GM18507 (cell line): ENCODE measurements around the gene SHC2.

Source experiments
- DNase-seq: peaks from one replicate; pipeline ENCODE4 v3.0.0; 2011; ENCODE audit warnings: low read depth; ENCODE audit not compliant: insufficient read length; ENCODE audit errors: extremely low spot score
- FAIRE-seq: peaks from 2 replicates; lab custom pipeline; 2011; peaks lifted over from hg19 to GRCh38; lab: Jason Lieb, UNC

Gene SHC2, protein sequence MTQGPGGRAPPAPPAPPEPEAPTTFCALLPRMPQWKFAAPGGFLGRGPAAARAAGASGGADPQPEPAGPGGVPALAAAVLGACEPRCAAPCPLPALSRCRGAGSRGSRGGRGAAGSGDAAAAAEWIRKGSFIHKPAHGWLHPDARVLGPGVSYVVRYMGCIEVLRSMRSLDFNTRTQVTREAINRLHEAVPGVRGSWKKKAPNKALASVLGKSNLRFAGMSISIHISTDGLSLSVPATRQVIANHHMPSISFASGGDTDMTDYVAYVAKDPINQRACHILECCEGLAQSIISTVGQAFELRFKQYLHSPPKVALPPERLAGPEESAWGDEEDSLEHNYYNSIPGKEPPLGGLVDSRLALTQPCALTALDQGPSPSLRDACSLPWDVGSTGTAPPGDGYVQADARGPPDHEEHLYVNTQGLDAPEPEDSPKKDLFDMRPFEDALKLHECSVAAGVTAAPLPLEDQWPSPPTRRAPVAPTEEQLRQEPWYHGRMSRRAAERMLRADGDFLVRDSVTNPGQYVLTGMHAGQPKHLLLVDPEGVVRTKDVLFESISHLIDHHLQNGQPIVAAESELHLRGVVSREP

GRCh38 chr19:460877-461720 is at the start of gene SHC2:
SHC2 (minus strand) TSS chr19:461033; CDS start chr19:460996, 37 bp downstream.
- DNase-seq (no peak), FAIRE-seq (no peak)

DNA sequence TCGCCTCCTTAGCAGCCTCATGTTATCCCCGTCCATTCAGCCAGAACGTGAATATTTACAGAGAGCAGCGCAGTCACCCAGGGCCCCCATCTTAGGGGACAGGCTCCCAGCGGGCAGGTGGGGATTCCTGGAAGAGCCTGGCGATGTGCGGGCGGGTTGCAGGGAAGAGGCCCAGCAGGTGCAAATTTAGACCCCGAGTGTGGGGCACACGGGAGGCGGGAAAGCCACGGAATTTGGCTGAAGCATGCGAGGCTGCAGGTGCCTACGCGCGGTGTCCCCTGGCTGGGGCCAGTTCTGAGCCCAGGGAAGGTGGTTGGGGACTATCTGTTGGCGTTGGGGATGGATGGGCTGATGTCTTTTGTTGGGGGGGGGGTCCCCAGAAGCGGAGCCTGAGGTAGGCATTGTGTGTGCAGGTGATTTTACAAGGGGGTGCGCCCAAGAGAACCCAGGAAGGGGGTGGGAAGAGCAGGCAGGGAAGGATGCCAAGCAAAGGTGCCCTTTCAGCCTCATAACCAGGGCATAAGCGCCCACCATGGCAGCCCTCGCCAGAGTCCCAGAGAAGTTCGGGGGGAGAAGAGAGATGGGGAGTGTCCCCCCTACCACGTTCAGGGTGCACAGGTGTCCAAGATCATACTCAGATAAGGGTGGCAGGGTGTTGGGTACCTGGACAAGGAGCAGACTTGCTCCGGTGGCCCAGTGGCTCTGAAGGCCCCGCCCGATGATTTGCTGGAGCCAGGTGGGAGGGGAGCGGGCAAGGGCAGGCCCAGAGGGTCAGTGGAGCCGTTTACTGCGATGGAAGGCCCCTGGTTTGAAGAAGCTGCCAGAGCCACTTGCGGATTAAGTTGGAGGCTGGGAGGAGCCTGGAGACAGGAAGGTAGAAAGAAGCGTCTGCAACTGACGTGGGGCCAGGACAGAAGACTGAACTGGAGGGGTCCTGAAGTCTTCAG is 47.6 kb upstream of the SHC2 start:
- DNase-seq (no peak), FAIRE-seq (no peak)

DNA sequence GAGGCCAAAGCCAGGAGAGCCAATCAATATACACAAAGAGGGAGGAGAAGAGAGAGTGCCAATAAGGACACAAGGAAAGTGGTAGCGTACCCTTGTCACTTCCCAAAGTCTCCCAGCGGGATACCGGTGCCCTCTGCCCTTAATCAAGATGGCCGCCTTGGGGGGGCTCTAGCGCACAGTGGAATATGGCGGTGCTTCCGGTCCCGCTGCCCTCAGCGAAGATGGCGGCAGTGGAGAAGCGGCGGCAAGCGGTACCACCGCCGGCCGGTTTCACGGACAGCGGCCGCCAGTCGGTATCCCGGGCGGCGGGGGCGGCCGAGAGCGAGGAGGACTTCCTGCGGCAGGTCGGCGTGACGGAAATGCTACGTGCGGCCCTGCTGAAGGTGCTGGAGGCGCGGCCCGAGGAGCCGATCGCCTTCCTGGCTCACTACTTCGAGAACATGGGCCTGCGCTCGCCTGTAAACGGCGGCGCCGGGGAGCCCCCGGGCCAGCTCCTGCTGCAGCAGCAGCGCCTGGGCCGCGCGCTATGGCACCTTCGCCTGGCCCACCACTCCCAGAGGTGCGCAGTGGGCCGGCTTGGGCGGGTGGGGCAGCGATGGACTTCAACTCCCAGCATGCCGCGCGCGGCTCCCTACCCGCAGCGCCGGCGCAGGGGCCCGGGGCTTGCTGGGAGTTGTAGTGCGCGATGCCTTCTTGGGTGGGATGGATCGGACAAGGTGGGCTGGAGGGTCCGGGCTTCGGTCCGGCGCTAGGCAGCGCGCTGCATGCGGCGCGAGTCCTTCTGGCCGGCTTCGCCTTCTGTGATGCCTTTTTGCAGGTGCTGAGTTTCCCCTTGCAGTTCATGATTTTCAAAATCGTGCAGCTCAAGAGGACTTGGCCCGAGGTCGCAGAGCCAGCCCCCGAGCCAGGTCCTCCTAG is 46.7 kb upstream of the SHC2 start, which contains the start of gene TPGS1:
Gene TPGS1 (plus strand): TSS at position 212 of the 918 bp plus-strand sequence. CDS start 10 bp downstream, at position 222.
- peak; percentile 60 for DNase-seq

DNA sequence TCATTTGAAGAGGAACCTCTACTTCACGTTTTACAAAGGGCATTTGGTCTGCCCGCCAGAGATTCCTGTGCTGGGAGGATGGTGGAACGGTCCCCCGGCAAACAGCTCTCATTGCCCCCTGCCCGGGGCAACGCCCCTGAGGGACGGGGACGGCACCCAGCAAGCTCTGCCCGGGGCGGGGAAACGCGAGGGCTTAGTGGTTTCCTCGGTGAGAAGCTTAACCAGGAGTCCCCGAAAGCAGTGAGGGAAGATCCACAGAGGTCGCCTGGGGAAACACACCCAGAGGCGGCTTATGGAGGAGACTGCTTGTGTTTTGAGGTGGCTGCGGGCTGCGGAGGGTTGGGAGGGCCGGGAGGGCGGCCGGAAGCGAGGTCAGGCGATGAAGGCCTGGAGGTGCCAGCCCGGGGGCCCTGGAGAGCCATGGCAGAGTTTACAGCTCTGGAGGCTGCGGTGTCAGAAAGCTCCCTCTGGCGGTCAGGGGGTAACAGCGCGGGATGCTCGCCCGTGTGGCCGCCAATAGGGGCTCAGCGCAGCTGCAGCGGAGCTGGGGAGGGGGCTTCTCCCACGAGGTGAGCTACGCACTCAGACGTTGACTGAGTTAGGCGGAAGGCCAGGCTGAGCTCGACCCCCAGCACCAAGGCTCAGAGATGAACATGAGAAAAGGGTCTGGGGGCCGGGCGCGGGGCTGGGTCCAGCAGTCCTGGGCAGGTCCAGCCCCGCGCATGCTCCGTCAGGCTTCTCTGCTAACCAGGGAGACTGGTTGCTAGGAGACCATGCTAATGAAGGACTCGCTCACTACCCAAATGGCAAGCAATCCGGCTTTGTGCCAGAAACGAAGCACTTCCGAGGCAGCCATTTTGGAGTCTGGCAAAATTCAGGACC is 45.8 kb upstream of the SHC2 start:
- DNase-seq: peak; percentile 96
- FAIRE-seq: peak; percentile 98

More for the DNA sequence above, 46.7 kb upstream of the SHC2 start, which contains the start of gene TPGS1:
- FAIRE-seq: peak; percentile 82

- FAIRE-seq: no peak
Measured at GRCh38 chr19:504616-505015, 43.8 kb upstream of the SHC2 start.

DNA sequence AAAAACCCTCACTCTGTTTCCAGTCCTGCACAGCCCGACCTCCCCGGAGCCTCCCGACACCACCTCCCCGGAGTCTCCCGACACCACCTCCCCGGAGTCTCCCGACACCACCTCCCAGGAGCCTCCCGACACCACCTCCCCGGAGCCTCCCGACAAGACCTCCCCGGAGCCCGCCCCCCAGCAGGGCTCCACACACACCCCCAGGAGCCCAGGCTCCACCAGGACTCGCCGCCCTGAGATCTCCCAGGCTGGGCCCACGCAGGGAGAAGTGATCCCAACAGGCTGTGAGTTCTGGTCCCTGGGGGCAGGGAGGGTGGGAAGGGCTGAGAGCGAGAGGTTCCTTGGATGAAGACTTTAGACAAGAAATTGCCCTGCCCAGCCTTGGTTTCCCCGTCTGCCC is 40.8 kb upstream of the SHC2 start:
- no peak for FAIRE-seq
- no peak for DNase-seq

More at GRCh38 chr19:504616-505015, 43.8 kb upstream of the SHC2 start:
- no peak for DNase-seq

GRCh38 chr19:498977-499623 is 38.3 kb upstream of the SHC2 start:
- FAIRE-seq: no peak

DNA sequence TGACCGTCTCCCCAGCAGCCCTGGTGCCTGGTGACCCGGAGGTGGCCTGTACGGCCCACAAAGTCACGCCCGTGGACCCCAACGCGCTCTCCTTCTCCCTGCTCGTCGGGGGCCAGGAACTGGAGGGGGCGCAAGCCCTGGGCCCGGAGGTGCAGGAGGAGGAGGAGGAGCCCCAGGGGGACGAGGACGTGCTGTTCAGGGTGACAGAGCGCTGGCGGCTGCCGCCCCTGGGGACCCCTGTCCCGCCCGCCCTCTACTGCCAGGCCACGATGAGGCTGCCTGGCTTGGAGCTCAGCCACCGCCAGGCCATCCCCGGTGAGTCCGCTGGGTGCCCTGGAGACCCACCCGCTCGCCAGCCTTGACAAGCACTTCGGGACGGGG is 37.7 kb upstream of the SHC2 start:
- FAIRE-seq (no peak), DNase-seq (no peak)

More at GRCh38 chr19:498977-499623, 38.3 kb upstream of the SHC2 start:
- no peak for DNase-seq

- FAIRE-seq (no peak), DNase-seq (no peak)
Measured at GRCh38 chr19:497869-498510, 37.2 kb upstream of the SHC2 start.

DNA sequence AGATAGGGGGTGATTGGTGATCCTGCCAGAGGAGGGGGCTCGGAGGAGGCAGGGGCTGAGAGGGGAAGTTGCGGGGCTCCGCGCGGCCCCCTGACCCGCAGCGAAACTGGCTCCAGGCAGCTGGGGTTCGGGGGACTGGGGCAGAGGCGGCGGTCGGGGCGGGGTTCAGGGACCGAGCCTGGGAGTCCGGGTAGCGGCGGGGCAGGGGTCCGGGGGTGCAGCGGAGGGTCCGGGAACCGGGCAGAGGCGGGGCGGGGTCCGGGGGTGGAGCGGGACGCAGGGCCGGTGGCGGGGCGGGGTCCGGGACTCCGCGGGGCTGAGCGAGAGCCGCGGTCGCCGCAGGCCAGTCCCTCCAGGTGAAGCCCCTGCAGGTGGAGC is 36.6 kb upstream of the SHC2 start:
- DNase-seq: no peak
- FAIRE-seq: no peak

DNA sequence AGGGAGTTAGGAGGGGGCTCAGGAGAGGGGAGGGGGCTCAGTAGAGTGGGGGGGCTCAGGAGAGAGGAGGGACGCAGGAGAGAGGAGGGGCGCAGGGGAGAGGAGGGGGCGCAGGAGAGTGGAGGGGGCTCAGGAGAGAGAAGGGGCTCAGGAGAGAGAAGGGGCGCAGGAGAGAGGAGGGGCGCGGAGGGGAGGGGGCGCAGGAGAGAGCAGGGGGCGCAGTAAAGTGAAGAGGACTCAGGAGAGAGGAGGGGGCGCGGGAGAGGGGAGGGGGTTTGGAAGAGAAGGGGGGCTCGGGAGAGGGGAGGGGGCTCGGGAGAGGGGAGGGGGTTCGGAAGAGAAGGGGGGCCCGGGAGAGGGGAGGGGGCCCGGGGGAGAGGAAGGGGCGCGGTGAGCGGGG is 36.2 kb upstream of the SHC2 start:
- DNase-seq: no peak
- FAIRE-seq: no peak

DNA sequence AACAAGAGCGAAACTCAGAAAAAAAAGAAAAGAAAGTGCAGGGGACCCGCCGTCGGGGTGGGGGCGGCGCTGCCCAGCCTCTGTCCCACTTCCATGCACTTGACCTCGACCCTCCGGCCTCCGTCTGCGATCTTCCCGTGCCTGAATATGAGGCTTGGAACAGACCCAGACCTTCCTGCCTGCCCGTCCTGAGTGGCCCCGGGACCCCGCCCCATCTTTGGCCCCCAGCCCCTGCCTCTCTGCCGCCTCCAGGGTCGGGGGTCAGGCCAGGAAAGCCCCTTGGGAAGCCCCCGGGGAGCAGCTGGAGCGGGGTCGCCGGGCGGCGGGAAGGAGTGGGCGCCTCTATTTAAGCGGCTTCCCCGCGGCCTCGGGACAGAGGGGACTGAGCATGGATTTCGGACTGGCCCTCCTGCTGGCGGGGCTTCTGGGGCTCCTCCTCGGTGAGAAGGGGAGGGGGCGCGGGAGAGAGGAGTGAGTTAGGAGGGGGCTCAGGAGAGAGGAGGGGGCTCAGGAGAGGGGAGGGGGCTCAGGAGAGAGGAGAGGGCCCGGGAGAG is 35.4 kb upstream of the SHC2 start, which contains the start of gene MADCAM1:
Gene MADCAM1 (plus strand): TSS at position 375 of the 554 bp plus-strand sequence. CDS start 14 bp downstream, at position 389.
- DNase-seq: no peak
- no peak for FAIRE-seq

DNA sequence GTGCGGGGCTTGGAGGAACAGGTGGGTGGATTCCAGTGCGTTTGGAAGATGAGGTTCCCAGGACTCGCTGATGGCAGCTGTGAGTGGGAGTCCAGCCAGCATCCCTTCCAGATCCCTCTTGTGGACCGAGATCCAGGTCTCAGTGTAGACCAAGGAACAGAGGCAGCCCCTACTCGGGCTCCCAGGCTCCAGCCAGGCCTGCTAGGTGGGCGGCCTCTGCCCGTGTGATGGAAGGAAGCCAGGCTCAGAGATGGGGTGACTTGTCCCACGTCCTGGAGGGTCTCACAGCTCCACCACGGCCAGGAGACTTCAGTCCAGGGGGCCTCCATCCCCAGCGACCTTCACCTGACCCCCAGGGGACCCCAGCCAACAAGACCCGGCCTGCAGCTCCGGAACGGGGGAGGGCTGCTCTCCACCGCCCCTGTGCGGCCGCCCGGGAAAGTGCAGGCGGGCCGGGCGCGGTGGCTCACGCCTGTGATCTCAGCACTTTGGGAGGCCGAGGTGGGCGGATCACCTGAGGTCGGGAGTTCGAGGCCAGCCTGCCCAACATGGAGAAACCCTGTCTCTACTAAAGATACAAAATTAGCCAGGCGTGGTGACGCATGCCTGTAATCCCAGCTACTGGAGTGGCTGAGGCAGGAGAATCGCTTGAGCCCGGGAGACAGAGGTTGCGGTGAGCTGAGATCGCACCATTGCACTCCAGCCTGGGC is 34.7 kb upstream of the SHC2 start:
- FAIRE-seq (no peak), DNase-seq (no peak)

GRCh38 chr19:495081-495401 is 34.2 kb upstream of the SHC2 start:
- no peak for FAIRE-seq
- DNase-seq: no peak
